ENCODE results near the gene SBF2. TPM values are rescaled to one million over a fixed set of nuclear protein-coding genes. Genes with fewer than 3 reads are reported as not detected.

The SBF2 gene
- polyA plus RNA-seq, 1 donor from 2014 or later, result 53.4 TPM

DNA sequence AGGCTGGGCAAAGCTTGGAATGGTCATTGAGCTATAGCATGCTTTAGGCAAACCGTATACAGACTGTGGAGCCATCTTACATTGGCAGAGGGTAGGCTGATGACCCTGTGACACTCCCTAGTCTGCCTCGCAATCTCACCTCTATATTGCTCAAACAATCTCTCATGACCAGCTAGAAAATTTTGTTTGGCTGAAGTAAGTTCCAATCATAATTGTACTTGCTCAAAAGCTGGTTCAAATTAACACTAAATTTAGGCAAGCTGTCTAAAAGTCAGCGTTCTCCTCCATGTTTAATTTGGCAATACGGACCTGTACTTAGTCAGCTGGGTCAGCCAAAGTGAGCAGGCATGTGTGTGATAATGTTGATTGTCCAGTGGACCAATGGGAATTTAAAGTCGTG is 497.2 kb downstream of the SBF2 start:
- Histone ChIP-seq H3F3A (ENCODE audit: insufficient read depth, low read length, poor library complexity, severe bottlenecking) (no peaks in the 10 kb centered on the region), H3K9me3 (ENCODE audit: low read length) (no peaks in the 10 kb centered on the region), H3K27ac (ENCODE audit: low read length) (no peak overlapping the region), H3K4me3 (ENCODE audit: low read length) (no peak overlapping the region), H3K9ac (ENCODE audit: low read length) (no peak overlapping the region), H3K4me2 (ENCODE audit: low read length) (no peak overlapping the region), H3K79me2 (replicated peaks; ENCODE audit: insufficient read depth, low read length) (no peaks in the 10 kb centered on the region), H4K20me1 (ENCODE audit: insufficient read depth) (no peaks in the 10 kb centered on the region), H2AFZ (ENCODE audit: low read depth, low read length) (no peak overlapping the region), H3K36me3 (ENCODE audit: insufficient read depth, low read length) (no peaks in the 10 kb centered on the region), H3K9me2 (ENCODE audit: insufficient read depth, low read length) (no peaks in the 10 kb centered on the region), H3K27me3 (ENCODE audit: insufficient read depth, low read depth, low read length) (no peaks in the 10 kb centered on the region)
- TF ChIP-seq RAD21 (conservative IDR thresholded peaks at IDR 0.05) (no peak), MXI1 (conservative IDR thresholded peaks at IDR 0.05; ENCODE audit: poor library complexity, severe bottlenecking) (no peak), SMC3 (conservative IDR thresholded peaks at IDR 0.05; ENCODE audit: poor library complexity) (no peak), TAF1 (IDR thresholded peaks at IDR 0.05; ENCODE audit: low read depth) (no peak)

- no peaks in the 10 kb centered on the region for H3K9me2 ChIP-seq (ENCODE audit: insufficient read depth, low read length)
- no peaks in the 10 kb centered on the region for H4K20me1 ChIP-seq (ENCODE audit: insufficient read depth)
- H3K9me3 ChIP-seq (ENCODE audit: low read length), result no peaks in the 10 kb centered on the region
- no peaks in the 10 kb centered on the region for H3K79me2 ChIP-seq (replicated peaks; ENCODE audit: insufficient read depth, low read length)
- no peaks in the 10 kb centered on the region for H3K27me3 ChIP-seq (ENCODE audit: insufficient read depth, low read depth, low read length)
- H2AFZ ChIP-seq (ENCODE audit: low read depth, low read length), result no peak overlapping the region
- H3K4me2 ChIP-seq (ENCODE audit: low read length), result no peak overlapping the region
- no peaks in the 10 kb centered on the region for H3K36me3 ChIP-seq (ENCODE audit: insufficient read depth, low read length)
- H3K27ac ChIP-seq (ENCODE audit: low read length), result no peak overlapping the region
- no peaks in the 10 kb centered on the region for H3F3A ChIP-seq (ENCODE audit: insufficient read depth, low read length, poor library complexity, severe bottlenecking)
- TF ChIP-seq SMC3 (conservative IDR thresholded peaks at IDR 0.05; ENCODE audit: poor library complexity), result no peak
- TF ChIP-seq RAD21 (conservative IDR thresholded peaks at IDR 0.05), result no peak
- no peak for TF ChIP-seq TAF1 (IDR thresholded peaks at IDR 0.05; ENCODE audit: low read depth)
- no peak for TF ChIP-seq CTCF (IDR thresholded peaks at IDR 0.05; ENCODE audit: poor library complexity, severe bottlenecking)
- TF ChIP-seq EZH2 (IDR thresholded peaks at IDR 0.05; ENCODE audit: borderline replicate concordance, insufficient read depth, low read length, poor library complexity, severe bottlenecking), result no peak
- TF ChIP-seq MXI1 (conservative IDR thresholded peaks at IDR 0.05; ENCODE audit: poor library complexity, severe bottlenecking), result no peak
- no peak for TF ChIP-seq REST (IDR thresholded peaks at IDR 0.05; ENCODE audit: borderline replicate concordance)
- no peak for TF ChIP-seq EP300 (conservative IDR thresholded peaks at IDR 0.05; ENCODE audit: poor library complexity, severe bottlenecking)
- H3K4me3 ChIP-seq (ENCODE audit: low read length), result no peak overlapping the region
- no peak overlapping the region for H3K9ac ChIP-seq (ENCODE audit: low read length)
Observed at GRCh38 chr11:9796266-9796665, 497.8 kb downstream of the SBF2 start.

DNA sequence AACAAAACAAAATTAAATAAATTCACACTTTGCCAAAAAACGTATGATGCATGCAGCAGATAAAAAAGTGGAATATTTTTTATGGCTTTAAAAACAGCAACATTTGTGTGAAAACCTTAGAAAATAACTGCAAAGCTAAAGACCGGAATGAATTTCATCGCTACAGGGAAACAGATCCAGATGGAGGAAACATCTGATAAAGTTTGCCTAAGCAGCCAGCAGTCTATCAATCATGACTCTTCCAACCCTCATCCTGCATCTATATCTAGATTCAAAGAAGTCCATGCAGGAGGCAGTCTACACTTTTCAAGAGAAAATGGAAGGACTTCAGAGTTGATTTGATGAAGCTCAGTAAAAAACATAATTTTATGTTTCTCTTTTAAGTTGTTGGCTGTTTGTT is 503.3 kb downstream of the SBF2 start:
- Histone ChIP-seq H3K4me3 (ENCODE audit: low read length) (no peak overlapping the region), H4K20me1 (ENCODE audit: insufficient read depth) (no peaks in the 10 kb centered on the region), H3K36me3 (ENCODE audit: insufficient read depth, low read length) (peaks cover 6% of the 10 kb centered on the region), H3K79me2 (replicated peaks; ENCODE audit: insufficient read depth, low read length) (no peaks in the 10 kb centered on the region), H3K9me2 (ENCODE audit: insufficient read depth, low read length) (no peaks in the 10 kb centered on the region), H3K9ac (ENCODE audit: low read length) (no peak overlapping the region), H3F3A (ENCODE audit: insufficient read depth, low read length, poor library complexity, severe bottlenecking) (no peaks in the 10 kb centered on the region), H2AFZ (ENCODE audit: low read depth, low read length) (no peak overlapping the region), H3K4me2 (ENCODE audit: low read length) (no peak overlapping the region), H3K27me3 (ENCODE audit: insufficient read depth, low read depth, low read length) (no peaks in the 10 kb centered on the region), H3K27ac (ENCODE audit: low read length) (no peak overlapping the region), H3K9me3 (ENCODE audit: low read length) (no peaks in the 10 kb centered on the region)
- TF ChIP-seq REST (IDR thresholded peaks at IDR 0.05; ENCODE audit: borderline replicate concordance) (no peak), TAF1 (IDR thresholded peaks at IDR 0.05; ENCODE audit: low read depth) (no peak), EP300 (conservative IDR thresholded peaks at IDR 0.05; ENCODE audit: poor library complexity, severe bottlenecking) (no peak), EZH2 (IDR thresholded peaks at IDR 0.05; ENCODE audit: borderline replicate concordance, insufficient read depth, low read length, poor library complexity, severe bottlenecking) (no peak)
